Umbilical cord (tissue), 2 donors: ENCODE results near the gene DDHD1. TPM values are rescaled to one million over a fixed set of nuclear protein-coding genes. Genes with fewer than 3 reads are reported as not detected.
A peak's percentile ranks its signal among the peaks of the same experiment; 100 is the strongest.
"Not testable (repeated sequence)": the region's sequence is repeated elsewhere in the genome, so short reads cannot be mapped to it uniquely, and the experiment has no call there.

ENCODE experiments used
- DNase-seq: peaks from one replicate; pipeline ENCODE4 v3.0.0-alpha.2; 2015; ENCODE audit warnings: low spot score
- total RNA-seq: library from RNA; depleted of rRNA; stranded (reverse); fragments of >200 nt; gene quantifications from one replicate; pipeline ENCODE4 v1.2.3, GENCODE V29; 2014; ENCODE audit warnings: low replicate concordance; ENCODE audit not compliant: insufficient read depth

Gene DDHD1
- total RNA-seq, 1 donor from 2014 or later = 33.5 TPM

- peak; percentile 50 for DNase-seq
These were observed 788 bp downstream of the DDHD1 start for GRCh38 chr14:53152184-53152886.

DNA sequence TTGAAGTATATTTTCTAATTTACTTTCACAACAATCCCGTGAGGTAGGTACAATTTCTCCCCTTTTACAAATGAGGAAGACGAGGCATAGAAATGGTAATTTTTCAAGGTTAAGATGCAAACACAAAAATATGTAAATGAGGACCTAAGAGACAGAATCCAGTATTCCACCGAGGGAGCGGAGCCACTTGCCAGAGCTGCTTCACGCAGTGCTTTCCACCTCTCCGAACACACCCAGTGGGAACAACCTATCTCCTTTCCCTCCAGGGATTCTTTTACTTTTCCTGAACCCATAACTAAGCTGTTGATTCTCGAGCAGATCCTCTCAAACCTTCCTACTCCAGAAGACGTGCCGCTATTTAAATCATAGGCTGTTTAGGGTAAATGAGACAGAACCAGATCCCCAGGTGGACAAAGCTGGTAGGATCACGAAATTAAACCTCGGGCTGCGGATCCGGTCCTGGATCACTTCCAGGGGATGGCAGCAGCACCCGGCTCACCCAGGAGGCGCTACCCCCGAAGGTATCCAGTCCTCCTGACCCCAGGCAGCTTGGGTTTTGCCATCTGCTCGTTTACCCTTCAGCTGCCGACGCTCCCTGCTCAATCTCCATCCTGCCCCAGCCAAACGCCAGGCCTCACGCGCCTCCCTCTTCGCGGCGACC lies 1.5 kb downstream of the DDHD1 start:
- DNase-seq = peak; percentile 36

DNA sequence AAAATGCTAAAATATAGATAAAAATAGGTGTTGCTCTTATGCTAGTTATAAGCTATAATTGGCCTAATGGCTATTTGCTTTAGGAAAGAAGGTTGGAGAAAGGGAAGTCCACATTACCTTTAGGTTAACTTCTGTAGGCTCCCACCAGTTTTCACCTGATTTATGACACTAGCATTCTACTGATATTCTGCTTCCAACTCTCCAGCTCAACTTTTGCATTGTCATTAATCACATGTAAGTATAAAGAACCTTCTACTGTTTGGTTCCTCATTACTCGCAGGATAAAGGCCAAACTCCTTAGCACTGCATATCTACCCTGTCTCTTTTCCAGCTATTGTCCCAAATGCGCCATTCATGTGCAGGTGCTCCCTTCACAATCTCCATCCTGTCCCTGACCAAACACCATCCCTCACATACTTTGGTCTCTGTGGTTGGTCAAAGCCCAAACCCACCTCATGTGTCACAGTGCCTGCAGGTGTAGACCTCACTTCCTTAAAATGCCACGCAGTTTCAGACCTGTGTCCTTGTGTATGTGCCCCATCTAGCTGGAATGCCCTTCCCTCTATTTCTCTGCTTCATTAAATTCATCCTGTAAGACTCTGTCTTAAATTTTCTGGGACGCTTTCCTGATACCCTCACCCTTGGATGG lies 3.3 kb downstream of the DDHD1 start:
- no peak for DNase-seq

DNA sequence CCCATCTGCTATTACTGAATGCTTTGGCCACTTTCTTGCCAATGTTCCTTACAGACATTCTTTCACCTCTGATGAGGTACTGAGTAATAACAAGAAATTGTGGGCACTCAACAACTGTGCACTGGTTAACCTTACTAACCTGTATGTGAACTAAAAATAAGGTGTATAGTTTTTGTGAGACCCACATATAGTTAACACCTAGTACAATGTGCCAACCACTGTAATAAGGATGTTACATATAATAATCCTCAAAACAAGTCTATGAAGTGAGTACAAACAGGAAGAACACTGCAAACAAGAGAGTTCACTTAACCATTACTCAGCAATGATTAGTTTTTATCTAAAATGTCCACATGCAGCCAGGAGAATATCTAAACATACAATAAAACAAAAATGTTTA lies 4.5 kb downstream of the DDHD1 start:
- no peak for DNase-seq

DNA sequence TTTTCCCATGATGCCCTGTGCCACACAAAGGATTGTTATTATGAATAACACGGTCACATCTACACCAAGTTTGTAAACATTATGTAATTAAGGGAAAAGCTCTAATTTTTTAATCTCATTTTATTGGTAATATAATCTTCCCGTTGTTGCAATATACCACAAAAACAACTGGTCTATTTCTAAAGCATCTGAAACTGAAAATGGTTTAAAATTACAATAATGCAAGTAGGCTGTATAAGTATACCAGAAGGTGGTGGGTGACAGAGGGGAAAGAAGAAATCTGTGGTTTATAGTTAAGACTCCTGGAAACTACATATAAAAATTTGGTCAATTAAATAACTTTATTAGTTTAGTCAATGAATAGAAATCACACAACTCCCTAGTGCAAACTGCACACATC lies 5.2 kb downstream of the DDHD1 start:
- no peak for DNase-seq

GRCh38 chr14:53147208-53147607 lies 5.9 kb downstream of the DDHD1 start:
- no peak for DNase-seq

DNA sequence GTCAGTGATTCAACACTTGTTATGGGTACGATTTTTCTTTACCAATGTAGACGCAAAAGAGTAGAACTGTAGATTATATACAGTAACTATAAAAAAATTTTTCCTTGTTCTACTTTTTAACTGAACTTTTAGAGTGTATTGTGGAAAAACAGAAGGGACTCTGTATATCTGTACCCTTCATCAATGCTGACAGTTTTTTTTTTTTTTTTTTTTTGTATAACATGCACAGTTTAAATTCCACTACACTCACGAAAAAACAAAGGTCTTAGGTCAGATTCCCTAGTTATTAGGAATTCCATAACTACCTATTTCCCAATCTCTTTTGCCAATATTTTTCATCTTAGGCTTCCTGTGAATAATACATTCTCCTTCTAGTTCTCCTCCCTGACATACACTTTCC lies 6.4 kb downstream of the DDHD1 start:
- DNase-seq = no peak

DNA sequence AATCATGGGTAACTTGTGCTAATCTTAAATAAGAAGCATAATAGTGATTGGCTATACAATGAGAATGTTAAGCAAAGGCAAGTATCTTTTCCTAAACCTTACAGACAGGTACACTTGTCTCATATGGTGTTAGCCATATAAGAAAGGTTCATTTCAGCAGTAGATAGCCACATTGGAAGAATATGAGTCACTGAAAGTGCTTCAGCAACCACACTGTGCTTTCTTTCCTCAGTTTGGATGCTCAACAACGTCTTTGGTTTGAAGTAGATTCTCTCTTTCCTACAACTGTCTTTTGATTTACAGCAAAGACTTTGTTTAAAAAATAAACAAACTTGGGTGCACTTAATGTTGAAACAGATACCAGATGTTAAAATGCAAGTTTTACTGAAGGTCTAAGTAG lies 8.9 kb downstream of the DDHD1 start:
- no peak for DNase-seq

- DNase-seq = no peak
These were observed 12.5 kb downstream of the DDHD1 start for GRCh38 chr14:53140585-53140984.

DNA sequence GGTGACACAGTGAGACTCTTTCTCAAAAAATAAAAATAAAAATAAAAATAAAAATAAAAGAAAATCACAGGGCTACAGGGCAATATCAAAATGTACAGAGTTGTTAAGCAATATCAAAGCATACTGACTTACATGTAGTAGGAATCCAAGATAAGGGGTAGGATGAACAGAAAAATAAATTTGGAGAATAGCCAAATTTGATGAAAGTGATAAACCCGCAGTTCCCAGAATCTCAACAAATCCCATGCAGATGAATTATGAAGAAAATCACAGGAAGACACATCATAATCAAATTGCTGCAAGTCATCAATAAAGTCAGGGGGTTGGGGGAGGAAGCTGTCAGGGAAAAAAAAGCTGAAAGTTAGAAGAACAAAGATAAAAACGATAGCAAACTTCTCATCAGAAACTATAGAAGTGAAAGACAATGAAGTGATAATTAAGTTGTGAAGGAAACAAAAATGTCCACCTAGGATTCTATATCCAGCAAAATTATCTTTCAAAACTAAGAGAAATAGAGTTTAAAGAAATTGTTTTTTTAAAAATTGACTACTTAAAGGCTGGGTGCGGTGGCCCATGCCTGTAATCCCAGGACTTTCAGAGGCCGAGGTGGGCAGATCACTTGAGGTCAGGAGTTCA lies 15.4 kb downstream of the DDHD1 start:
- no peak for DNase-seq

- DNase-seq = not testable (repeated sequence)
These were observed 22.6 kb downstream of the DDHD1 start for GRCh38 chr14:53130491-53130890.

- no peak for DNase-seq
These were observed 24.7 kb downstream of the DDHD1 start for GRCh38 chr14:53128303-53129028.

GRCh38 chr14:53127832-53128231 lies 25.3 kb downstream of the DDHD1 start:
- no peak for DNase-seq

DNA sequence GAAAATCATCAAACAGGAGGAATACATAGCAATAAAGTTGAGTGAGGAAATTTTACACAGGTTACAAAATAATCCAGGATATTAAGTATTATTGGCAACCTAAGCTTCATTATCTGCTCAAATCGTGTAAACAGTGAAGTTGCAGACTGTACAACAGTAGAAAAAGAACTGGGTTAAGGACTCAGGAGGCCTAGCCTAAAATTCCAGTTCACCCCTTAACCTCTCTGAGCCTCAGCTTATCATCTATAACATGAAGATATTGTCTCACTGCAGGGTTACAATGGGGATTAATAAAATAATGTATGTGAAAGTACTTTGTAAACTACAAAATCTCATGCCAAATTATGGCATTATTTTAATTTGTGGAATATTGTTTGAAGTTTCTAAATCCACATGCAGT lies 26.0 kb downstream of the DDHD1 start:
- no peak for DNase-seq

DNA sequence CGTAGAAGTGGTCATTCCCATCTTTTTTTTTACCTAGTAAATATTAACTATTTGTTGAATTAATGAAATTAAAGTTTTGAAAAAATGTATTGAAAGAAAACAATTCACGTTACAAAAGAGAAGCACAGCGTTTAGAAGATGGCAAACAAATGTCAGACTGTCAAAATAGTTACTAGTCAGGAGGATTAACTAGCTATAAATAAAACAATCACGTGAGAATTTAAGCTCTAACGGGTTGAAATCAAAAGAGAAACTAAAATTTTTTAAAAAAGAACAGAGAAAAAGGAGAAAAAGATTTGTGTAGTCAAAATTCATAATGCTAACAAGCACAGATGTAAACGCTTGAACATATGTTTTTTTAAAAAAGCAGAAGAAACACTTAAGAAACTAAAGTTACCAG lies 26.4 kb downstream of the DDHD1 start:
- DNase-seq = no peak

DNA sequence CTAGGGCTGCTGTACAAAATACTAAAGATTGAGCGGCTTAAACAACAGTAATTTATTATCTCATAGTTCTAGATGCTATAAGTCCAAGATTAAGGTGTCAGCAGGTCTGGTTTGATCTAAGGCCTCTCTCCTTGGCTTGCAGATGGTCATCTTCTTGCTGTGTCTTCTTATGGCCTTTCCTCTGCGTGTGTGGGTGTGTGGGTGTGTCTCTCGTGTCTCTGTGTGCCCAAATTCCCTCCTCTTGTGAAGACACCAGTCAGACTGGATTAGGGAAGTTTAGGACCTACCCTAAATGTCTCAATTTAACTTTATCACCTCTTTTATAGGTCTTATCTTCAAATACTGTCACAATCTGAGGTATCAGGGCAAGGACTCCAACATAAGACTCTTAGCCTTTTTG lies 28.3 kb downstream of the DDHD1 start:
- DNase-seq = peak; percentile 11

DNA sequence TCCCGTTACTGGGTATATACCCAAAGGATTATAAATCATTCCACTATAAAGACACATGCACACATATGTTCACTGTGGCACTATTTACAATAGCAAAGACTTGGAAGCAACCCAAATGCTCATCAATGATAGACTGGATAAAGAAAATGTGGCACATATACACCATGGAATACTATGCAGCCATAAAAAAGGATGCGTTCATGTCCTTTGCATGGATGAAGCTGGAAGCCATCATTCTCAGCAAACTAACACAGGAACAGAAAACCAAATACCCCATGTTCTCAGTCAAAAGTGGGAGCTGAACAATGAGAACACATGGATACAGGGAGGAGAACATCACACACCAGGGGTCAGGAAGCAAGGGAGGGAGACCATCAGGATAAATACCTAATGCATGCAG lies 31.7 kb downstream of the DDHD1 start:
- not testable (repeated sequence) for DNase-seq

DNA sequence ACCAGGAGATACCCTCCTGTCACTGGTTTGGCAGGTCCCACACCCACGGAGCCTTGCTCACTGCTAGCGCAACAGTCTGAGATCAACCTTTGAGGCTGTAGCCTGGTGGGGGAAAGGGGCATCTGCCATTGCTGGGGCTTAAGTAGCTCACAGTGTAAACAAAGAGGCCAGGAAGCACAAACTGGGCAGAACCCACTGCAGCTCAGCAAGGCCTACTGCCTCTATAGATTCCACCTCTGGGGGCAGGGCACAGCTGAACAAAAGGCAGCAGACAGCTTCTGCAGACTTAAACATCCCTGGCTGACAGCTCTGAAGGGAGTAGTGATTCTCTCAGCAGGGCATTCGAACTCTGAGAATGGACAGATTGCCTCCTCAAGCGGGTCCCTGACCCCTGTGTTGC lies 35.6 kb downstream of the DDHD1 start:
- not testable (repeated sequence) for DNase-seq

DNA sequence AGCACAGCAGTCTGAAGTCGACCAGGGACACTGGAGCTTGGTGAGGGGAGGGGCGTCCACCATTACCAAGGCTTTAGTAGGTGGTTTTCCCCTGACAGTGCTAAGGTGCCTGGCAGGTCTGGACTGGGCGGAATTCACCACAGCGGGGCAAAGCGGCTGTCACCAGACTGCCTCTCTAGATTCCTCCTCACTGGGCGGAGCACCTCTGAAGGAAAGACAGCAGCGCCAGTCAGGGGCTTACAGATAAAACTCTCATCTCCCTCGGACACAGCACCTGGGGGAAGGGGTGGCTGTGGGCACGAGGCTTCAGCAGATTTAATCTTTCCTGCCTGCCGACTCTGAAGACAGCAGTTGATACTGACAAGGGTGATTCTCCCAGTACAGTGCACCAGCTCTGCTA lies 39.1 kb downstream of the DDHD1 start:
- DNase-seq = no peak

DNA sequence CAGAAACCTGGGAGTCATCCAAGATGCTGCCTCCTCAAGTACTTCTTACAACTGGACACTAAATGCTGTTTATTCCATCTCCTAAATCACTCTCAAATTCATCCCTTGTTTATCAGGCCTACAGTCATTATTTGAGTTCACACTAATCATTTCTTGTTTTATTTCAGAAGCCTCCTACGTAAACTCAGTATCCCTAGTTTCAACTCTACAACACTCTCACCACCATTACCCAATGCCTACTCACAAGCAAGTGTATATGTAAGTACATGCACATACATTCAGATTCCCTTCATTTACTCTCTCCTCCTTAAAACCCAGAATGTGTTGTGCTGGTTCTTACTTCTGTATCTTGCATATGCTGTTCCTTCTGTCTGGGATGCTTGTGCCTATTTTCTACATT lies 43.0 kb downstream of the DDHD1 start:
- no peak for DNase-seq

- DNase-seq = peak; percentile 23
These were observed 43.8 kb downstream of the DDHD1 start for GRCh38 chr14:53109105-53110041.
